ENCODE measurements around the gene DHX35.

Gene DHX35, protein sequence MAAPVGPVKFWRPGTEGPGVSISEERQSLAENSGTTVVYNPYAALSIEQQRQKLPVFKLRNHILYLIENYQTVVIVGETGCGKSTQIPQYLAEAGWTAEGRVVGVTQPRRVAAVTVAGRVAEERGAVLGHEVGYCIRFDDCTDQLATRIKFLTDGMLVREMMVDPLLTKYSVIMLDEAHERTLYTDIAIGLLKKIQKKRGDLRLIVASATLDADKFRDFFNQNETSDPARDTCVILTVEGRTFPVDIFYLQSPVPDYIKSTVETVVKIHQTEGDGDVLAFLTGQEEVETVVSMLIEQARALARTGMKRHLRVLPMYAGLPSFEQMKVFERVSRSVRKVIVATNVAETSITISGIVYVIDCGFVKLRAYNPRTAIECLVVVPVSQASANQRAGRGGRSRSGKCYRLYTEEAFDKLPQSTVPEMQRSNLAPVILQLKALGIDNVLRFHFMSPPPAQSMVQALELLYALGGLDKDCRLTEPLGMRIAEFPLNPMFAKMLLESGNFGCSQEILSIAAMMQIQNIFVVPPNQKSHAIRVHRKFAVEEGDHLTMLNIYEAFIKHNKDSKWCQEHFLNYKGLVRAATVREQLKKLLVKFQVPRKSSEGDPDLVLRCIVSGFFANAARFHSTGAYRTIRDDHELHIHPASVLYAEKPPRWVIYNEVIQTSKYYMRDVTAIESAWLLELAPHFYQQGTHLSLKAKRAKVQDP

DNA sequence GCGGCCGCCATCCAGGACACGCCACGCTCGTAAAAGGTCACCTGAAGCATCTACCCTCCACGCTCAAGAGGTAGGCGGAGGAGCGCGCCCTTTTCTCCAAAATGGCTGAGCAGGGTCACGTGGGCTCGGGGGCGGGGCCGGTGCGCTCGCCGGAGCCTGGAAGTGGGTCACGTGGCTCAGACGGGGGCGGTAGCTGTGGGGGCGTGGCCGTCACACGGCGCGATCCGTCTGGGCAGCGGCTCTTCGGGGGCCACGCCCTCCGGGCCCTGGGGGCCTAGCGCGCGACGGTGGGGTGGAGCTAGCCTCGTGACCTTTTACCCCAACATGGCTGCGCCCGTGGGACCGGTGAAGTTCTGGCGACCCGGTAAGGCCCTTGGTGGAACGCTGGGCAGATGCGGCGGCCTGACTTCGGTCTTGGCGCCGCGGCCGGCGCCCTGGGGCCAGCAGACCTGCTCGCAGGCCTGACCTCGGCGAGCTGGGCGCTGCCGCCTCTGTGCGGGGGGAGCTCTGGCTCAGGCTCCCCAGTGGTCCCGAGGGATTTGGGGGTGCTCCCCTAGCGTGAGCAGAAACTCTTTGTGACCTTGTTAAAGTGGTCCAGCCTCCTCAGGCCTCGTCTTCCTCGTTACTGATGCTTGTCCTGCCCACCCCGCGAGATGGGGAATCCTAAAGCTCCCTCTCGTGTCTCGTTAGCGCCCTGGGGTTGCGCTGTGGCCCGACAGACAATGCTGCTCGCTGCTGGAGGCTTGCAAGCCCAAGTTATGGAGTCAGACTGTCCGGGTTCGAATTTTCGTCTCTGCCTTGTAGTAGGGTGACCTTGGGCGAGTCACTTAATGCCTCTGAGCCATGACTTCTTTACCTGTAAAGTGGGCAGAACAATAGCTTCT lies at the start of gene DHX35:
Gene DHX35, plus strand, starts transcription at position 301 of the 884 bp plus-strand sequence. Its CDS starts 24 bp downstream, at position 325.
- DNase-seq (ENCODE audit: low read depth in 2 of 2): peak; percentile 98 to 99

DNA sequence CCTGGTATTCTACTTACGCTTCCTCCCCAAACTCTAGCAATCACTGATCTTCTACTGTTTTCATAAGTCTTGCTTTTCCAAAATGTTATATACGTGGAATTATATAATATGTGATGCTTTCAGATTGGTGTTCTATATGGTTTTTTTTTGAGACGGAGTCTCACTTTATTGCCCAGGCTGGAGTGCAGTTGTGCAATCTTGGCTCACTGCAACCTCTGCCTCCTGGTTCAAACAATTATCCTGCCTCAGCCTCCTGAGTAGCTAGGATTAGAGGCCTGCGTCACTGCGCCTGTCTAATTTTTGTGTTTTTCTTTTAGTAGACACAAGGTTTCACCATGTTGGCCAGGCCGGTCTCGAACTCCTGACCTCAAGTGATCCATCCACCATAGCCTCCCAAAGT lies 46.8 kb upstream of the DHX35 start:
- DNase-seq (ENCODE audit: low read depth in 2 of 2): no peak

DNA sequence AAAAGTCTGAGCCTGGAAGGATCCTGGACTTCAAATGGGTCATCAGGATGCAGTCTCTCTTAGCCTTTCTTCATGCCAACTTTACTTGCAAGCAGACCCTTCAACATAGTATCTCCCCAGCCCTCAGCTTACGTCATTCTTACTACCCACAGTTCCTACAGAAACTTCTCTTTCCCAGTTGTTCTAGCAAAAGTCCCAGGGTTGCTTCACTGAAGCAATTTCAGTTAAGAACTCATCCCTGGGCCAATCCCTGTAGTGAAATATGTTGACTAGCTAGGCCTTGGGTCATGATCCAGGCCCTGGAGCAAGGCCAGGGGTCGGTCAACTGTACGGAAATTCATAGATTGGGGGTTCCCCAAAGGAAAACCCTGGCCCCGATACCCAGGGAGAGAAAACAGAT lies 44.5 kb upstream of the DHX35 start:
- no peak for DNase-seq (ENCODE audit: low read depth in 2 of 2)

DNA sequence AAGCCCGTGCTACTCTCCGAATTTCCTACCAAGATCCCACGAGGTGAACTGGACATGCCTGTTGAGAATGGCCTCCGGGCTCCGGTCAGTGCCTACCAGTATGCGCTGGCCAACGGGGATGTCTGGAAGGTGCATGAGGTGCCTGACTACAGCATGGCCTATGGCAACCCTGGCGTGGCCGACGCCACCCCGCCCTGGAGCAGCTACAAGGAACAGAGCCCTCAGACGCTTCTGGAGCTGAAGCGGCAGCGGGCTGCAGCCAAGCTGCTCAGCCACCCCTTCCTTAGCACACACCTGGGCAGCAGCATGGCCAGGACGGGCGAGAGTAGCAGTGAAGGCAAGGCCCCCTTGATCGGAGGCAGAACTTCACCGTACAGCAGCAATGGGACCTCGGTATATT lies 44.0 kb upstream of the DHX35 start:
- DNase-seq (ENCODE audit: low read depth in 2 of 2): no peak

- DNase-seq (ENCODE audit: low read depth in 2 of 2): no peak
Observed at GRCh38 chr20:38919683-38920082, 42.5 kb upstream of the DHX35 start.

DNA sequence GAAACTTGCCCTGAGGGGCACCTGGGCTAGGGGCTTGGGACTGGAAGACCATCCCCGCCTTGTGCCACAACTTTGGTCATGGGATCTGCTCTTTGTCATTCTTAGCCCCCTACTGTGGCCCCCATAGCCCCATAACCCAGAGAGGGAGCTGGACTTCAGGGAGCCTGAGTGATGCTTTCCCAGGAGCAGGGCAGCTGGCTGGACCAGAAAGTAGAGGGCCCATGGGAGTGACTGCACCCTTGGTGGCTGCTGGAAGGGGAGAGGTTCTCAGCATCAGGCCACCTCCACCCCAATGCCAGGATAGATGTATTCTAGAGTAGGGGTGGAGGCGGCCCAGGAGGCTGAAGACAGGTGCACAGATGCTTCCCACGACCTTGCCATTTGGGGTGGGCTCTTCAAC lies 41.7 kb upstream of the DHX35 start:
- no peak for DNase-seq (ENCODE audit: low read depth in 2 of 2)

DNA sequence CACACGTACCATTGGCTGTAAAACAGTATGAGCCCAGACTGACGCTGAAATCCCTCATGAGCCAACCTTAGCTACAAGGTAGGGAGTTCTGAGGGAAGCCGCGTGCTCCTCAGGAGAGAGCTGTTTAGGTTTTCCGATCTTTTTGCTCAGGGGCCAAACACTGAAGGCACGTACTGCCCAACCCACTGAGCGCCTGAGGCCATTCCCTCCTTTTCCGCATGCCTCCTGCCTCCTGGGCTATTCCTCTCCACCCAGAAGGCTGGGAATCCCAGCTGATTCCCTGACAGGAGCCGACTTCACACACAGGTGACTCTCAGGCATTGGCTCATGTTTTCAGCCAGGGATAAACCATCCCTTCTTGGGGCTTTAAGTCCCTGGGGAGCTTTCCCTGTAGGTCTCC lies 41.3 kb upstream of the DHX35 start:
- DNase-seq (ENCODE audit: low read depth in 2 of 2): no peak

GRCh38 chr20:38924718-38925117 lies 37.4 kb upstream of the DHX35 start:
- no peak for DNase-seq (ENCODE audit: low read depth in 2 of 2)

- peak; percentile 93 to 96 for DNase-seq (ENCODE audit: low read depth in 2 of 2)
Observed at GRCh38 chr20:38926142-38926933, 35.8 kb upstream of the DHX35 start, which contains the start of gene FAM83D. FAM83D (plus strand) TSS chr20:38926417; CDS start chr20:38926443, 26 bp downstream.

DNA sequence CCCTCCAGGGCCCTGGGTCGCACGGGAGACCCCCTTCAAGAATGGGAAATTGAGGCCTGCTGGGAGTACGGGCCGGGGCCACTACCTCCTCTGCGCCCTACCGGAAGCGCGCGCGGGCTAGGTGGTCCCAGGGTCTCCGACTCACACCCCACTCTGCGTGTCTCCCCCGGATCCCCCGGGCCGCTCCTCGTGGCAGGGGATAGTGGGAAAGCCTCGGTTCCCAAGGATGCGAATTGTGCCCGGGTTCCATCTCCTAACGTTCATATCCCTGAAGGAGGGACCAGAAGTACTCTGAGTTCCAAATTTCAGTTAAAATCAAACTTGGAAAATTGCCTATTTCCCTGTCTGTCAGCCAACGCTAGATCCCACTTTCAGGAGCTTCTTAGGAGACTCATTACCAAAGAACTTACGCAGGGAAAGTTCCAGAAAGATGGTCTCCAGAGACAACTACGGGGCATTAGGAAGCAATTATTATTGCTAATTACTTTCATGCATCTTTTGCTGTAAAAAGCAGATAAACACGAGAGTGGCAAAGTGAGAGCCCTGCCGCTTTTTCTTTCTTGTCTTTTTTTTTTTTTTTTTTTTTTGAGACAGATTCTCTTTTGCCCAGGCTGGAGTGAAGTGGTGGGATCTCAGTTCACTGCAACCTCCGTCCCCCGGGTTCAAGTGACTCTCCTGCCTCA lies 35.1 kb upstream of the DHX35 start:
- DNase-seq (ENCODE audit: low read depth in 2 of 2): no peak

GRCh38 chr20:38927902-38928578 lies 34.1 kb upstream of the DHX35 start:
- no peak for DNase-seq (ENCODE audit: low read depth in 2 of 2)

DNA sequence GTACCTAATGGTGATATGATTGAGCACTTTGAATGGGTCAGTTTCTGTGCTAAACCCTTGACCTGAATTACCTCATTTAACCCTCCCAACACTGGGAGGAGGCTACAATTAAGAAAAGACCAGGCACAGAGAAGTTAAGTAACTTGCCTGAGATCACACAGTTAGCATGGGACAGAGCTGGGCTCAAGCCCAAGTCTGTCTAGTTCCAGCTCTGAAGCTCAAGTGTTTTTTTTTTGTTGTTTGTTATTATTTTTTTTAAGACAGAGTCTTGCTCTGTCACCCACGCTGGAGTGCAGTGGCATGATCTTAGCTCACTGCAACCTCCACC lies 31.9 kb upstream of the DHX35 start:
- DNase-seq (ENCODE audit: low read depth in 2 of 2): no peak

DNA sequence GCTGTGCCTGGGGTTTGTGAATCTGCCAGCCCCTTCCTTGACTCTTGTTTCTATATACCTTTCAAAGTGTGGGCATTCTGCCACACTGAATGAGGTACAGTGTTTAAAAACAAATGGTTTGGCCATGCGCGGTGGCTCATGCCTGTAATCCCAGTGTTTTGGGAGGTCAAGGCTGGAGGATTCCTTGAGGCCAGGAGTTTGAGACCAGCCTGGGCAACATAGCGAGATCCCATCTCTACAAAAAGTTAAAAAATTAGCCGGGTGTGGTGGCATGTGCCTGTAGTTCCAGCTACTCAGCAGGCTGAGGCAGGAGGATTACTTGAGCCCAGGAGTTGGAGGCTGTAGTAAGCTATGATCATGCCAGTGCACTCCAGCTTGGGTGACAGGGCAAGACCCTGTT lies 30.2 kb upstream of the DHX35 start:
- DNase-seq (ENCODE audit: low read depth in 2 of 2): no peak

DNA sequence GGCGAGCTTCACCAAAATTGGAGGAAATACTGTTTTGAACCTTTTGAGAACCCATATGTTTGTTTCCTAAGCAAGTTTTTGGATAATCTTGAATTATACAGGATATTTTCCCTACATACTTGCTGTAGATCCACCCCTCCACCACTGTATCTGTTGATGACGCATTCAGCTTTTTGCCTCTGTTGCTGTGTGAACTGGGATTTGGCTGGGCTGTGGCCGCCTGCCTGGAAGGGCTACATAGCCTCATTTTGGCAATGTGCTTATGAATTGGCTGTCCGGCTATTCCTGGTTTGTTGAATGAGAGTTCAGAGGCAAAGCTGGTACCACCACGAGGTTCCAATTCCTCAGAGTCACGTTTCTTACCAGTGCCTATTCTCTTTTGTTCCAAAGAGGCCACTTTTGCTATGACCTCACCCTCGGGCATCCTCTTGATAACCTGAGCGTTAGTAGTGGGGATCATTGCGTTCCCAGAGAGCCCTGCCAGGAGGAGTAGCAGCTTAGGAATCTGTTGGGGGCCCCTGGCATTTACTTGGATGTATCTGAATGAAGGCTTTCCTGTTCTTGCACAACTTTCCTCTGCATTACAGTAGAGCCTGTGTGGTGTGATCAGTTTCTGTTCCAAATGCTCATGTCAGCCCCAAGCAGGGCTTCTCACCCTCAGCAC lies 29.6 kb upstream of the DHX35 start:
- DNase-seq (ENCODE audit: low read depth in 2 of 2): no peak

- no peak for DNase-seq (ENCODE audit: low read depth in 2 of 2)
Observed at GRCh38 chr20:38934530-38934929, 27.6 kb upstream of the DHX35 start.

- DNase-seq (ENCODE audit: low read depth in 2 of 2): no peak
Observed at GRCh38 chr20:38935285-38935684, 26.9 kb upstream of the DHX35 start.

DNA sequence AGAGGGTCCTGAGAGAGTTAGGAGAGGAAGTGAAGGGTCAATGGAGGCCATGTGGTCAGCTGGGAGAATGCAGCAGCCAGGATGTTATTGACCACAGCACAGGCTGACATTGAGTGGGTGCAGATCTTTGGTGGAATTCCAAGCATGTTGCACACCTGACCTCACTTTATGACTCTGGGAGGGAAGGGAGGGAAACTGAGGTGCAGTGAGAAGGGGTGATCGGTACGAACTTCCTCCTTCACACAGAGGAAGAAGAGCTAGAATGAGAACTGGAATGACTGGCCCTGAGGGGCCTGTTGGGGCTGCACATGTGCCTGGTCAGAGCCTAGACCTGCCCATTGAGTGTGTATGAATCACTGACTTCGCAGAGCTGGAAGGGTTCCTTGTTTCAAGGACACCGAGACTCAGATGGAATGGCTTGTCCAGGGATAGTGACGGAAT lies 26.2 kb upstream of the DHX35 start:
- DNase-seq (ENCODE audit: low read depth in 2 of 2): no peak

GRCh38 chr20:38937000-38937399 lies 25.1 kb upstream of the DHX35 start:
- DNase-seq (ENCODE audit: low read depth in 2 of 2): no peak

- no peak for DNase-seq (ENCODE audit: low read depth in 2 of 2)
Observed at GRCh38 chr20:38937978-38938473, 24.1 kb upstream of the DHX35 start.
